ENCODE measurements around the gene DAPK2. TPM values are rescaled to one million over a fixed set of nuclear protein-coding genes. Genes with fewer than 3 reads are reported as not detected.

DAPK2 gene
- total RNA-seq, 1 donor from 2014 or later: 9.7 TPM

DNA sequence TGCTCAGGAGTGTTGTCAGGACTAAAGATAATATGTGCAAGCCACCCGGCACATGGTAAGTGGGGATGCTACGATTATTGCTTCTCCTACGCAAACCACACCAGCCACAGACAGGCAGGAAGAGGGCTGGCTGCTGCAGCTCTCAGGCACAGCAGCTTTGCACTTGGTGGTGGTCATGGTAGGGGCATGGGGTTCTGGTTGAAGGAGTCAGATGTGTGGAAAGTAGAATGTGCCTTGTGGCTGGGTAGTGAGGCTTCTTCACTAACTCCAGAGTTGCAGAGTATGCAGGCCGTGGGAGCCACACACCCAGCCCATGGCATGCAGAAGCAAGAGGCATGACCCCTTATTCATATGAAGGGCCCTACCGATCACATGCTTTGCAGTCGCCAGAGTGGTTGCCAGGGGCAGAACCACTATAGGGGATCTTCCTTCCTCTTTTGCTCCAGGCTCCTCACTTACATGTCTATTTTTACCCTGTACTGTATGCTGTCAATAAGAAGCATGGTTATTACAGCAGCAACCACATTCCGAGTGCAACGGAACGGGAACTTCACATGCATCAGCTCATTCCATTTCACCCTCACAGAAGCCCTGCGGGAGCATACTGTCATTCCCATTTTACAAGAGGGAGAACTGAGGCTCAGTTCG, 153.4 kb downstream of the DAPK2 start:
- no peak for DNase-seq

DNA sequence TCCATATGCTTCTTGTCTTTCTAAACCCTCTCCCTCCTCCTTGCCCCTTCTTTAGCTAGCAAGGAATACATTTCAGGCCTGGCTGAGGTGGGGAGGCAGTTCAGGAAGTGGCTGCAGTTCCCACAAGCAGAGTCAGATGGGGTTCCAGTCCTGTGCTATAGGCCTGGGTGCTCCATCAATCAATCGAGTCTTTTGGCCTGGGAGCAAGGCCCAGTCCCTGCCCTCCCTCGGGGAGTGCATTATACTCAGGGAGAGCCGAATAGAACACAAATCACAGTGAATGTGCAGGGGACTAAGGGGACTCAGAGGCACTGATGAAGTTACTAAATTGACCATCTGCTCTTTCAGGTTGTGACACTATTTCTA, 154.5 kb downstream of the DAPK2 start:
- no peak for DNase-seq

DNA sequence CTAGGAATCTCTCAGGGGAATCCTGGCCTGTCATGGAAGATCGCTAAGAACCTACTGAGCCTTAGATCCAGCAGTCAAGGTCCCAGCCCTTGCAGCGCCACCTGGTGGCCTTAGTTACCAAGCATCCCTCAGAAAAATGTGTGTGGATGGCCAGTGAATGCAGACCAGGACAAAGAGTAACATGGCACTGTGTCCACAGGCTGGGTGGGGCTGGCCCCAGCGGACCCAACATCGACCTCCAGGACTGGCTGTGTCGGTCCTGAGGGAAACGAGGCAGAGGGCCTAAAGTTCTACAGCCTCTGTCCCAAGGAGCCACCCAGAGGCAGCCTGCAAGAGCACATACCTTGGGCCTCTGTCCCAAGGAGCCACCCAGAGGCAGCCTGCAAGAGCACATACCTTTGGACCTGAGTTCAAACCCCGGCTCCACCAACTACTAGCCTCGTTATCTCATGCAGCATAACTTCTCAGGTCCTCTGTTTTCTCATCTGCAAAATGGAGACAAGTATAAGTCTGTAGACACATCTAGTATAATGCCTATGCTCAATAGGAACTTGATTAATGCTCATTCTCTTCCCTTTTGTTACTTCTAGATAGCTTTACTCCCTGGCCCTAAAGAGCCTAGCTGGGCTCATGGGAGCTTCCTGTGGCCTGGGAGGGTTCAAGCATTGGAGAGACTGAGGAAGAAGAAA, 155.1 kb downstream of the DAPK2 start:
- DNase-seq: peak; percentile 39

DNA sequence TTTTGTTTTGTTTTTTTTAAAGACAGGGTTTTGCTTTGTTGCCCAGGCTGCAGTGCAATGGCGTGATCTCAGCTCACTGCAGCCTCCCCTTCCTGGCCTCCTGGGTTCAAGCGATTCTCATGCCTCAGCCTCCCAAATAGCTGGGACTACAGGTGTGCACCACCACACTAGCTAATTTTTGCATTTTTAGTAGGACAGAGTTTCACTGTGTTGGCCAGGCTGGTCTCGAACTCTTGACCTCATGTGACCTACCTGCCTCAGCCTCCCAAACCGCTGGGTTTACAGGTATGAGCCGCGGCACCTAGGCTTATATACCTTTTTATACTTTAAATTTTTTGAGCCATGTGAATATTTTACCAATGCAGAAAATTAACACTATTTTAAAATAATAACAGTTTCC, 155.7 kb downstream of the DAPK2 start:
- no peak for DNase-seq

DNA sequence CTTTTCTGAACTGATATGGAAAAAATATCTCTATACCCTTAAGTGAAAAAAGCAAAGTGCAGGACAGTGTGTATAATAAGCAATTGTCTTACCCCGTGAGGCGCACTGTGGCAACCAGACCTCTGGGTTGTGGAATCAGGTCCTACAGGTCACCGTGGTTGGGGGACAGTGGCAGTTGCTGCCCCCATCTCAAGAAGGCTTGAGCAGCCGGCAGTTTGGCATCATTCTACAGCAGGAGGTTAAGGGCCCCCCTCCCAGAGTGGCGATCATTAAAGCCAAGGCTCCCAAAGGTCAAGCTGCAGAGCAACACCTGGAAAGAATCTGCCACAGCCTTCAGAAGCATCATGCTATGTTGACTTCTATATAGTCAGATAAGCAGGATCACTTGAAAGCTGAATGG, 156.5 kb downstream of the DAPK2 start:
- no peak for DNase-seq

DNA sequence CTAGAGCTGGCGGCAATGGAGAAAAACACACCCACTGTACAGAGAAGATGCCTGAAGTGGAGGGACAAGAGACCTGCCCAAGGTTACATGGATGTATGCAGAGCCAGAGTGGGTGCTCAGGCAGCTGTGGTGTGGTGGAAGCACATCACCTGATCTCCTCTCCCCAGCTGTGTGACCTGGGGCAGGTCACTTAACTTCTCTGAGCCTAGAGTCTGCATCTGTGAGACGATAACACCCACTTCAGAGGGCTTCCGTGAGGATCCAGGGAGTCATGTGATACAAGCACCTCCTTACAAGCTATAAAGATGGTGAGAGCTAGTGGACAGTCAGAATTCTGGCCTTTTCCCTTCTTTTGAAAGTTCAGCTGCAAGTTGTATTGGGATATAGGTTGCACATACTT, 157.5 kb downstream of the DAPK2 start:
- DNase-seq: no peak

DNA sequence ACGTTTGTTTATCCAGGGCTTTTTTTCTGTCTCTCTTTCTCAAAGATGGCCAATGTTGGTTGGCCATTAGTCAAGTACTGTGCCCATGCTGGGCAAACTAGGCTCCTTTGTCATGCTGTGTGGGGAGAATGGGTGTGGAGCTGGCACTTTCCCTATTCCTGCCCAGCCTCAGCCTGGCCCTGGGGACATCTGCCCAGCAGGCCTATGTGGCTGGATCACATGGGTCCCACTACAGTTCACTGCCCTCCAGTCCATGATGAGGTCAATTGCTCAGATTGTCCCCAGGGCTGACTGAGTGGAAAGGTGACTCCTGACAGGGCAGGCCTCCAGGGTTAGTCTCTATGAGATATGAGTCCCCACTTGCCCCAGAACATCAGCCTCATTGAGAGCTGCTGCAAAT, 158.1 kb downstream of the DAPK2 start:
- no peak for DNase-seq

DNA sequence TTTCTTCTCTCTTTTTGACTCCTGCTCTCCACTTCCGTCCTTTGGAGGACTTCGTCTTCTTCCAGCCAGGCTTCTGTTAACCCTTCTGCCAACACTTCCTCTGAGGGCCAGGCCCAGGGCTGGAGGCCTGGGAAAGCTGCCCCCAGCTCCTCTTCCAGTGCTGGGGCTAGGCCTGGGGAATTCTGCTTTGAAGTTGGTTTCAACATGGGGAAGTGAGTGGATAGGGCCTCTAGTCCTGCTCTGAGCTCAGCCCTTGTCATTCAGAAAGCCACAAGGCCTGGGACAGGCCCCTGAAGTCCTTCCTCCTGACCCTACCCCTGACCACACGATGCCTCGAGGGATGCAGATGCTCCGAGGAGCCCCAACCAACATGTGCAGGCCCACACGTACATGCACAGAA, 158.7 kb downstream of the DAPK2 start:
- DNase-seq: no peak

DNA sequence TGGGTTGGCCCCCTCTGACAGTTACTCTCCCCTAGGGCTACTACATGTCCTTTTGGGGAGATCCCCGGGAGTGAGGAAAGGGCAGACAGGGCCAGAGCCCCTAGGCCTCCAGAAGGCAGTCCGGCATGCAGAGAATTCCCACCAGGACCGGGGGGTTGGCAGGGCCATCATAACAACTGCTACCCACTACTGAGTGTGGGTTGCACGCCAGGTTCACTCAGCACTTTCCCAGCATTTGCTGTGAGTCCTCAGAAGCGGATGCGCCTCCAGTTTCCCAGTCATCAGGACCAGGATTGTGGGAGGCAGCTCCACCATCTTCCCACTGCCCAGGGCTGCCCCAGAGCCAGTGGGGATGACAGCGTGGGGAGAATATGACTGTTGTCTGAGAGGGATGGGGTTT, 161.3 kb downstream of the DAPK2 start:
- no peak for DNase-seq

DNA sequence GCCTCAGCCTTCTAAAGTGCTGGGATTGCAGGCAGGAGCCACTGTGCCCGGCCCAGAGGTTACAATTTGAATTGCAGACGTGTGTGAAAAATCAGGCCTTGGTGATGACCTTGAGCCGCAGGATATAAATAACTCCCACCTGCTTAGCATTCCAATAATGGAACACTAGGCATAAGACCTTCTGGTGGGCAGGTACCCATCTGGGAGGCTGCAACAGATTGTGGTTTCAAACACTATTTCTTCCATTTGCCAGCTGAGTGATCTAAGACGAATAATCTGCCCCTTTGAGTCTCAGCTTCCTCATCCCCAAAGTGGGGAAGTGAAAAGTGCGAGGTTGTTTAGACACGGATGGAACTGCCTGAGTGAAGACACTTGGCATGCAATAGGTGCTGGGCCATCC, 164.9 kb downstream of the DAPK2 start:
- DNase-seq: no peak

DNA sequence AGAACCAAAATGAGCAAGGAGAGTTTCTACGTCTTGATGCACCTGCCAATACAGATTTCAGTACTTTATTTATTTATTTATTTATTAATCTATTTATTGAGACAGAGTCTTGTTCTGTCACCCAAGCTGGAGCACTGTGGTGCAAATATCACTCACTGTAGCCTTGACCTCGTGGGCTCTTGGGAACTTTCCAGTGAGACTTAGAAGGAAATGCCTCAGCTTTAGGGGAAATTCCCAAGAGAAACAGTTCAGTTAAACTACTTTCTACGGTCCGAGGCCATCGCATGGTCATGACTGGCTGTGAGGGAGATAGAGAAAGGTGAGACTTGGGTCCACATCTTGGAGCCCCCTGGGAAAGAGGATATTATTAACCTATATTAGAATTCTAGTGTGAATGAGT, 165.5 kb downstream of the DAPK2 start:
- DNase-seq: no peak

DNA sequence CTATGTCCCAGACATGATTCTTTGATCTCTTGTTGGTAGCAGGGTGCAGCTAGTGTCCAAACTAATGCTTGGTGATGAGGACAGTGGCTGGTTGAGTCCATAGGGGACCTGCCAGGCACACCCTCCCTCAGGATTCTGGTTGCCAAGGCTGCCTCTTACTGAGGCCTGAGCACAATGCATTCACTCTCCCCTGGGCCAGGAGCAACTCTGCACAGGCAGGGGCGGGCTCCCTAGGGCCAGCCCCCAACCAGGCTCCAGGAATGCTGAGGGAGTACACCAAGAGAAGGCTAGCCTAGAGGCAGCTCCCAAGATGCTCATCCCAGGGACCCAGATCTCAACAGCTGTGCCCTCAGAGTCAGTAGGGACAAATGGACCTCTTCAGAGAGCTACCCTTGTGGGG, 166.3 kb downstream of the DAPK2 start:
- DNase-seq: no peak

DNA sequence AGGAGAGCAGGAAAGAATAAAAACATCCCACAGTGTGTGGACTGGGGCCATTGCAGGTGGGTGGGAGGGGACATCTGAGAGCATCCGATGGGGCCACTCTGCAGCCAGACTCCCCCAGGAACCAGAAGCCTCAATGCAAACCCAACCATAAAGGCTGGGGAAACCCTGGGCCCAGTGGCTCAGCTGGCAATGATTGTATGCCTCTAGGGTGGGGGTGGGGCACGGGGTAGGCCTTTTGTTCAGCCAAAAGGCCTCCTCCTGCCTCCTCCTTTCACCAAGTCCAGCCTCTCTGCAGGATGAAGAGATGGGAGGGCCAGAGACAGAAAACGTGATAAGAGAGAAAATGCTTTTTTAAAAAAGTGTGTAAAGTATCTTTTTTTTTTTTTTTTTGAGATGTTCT, 167.1 kb downstream of the DAPK2 start:
- no peak for DNase-seq

DNA sequence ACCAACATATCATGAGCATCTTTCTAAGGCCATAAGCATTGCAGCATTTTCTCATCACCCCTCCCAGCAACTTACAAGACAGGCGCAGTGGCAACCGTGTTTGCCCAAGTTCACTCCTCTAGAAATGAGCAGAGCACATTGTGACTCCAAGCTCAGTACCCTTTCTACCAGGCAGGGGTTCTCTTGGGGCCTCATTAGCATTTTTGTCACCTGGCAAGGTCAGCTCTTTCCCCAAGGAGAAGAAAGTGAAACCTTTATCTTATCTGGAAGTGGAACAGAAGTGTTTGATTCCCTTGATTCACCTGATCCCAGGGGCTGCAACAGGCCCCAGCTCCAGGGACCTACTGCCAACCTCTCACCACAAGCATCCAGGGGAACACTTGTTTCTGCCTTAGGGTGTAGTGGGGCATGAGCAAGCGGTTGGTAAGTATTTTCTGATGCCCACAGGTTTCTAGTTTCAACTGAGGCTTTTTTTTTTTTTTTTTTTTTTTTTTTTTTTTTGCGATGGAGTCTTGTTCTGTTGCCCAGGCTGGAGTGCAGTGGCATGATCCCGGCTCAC, 168.5 kb downstream of the DAPK2 start:
- no peak for DNase-seq

DNA sequence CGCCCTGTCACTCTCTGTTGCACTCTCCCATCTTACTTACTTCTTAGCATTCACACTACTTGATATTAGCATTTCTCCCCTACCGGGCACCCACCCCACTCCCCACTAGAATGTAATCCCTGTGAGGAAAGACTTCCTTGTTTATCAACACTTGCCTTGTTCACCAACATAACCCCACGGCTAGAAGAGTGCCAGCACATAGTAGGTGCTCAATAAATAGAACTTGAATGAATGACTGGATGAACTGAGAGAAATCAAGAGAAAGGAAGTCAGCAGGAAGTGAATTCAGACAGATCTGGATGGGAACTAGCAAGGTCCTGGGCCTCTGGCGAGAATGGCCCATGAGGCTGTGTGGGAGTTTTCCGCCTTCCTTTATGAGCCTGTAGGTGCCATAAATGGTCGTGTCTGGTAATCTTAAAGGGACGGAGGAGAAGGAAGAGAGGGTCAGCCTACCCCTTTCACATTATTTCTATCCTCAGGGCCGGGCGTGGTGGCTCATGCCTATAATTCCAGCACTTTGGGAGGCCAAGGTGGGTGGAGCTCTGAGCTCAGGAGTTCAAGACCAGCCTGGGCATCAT, 170.1 kb downstream of the DAPK2 start:
- DNase-seq: no peak

DNA sequence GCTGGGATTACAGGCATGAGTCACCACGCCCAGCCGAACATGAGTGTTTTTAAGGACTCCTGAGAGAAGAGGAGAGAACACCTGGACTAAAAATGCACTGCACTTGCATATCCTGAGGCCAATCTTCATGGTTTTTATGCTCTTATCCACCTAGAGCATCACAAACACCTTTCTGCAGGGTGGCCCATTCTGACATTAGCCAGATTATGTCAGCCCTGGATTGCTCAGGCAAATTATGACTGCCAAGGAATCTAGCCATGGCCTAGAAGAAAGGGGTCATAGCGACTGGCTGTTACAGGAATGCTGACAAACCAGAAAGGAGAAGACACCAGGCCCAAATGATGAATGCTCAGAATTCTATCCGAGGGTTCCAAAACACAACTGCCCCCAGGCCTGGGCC, 171.7 kb downstream of the DAPK2 start:
- DNase-seq: no peak

DNA sequence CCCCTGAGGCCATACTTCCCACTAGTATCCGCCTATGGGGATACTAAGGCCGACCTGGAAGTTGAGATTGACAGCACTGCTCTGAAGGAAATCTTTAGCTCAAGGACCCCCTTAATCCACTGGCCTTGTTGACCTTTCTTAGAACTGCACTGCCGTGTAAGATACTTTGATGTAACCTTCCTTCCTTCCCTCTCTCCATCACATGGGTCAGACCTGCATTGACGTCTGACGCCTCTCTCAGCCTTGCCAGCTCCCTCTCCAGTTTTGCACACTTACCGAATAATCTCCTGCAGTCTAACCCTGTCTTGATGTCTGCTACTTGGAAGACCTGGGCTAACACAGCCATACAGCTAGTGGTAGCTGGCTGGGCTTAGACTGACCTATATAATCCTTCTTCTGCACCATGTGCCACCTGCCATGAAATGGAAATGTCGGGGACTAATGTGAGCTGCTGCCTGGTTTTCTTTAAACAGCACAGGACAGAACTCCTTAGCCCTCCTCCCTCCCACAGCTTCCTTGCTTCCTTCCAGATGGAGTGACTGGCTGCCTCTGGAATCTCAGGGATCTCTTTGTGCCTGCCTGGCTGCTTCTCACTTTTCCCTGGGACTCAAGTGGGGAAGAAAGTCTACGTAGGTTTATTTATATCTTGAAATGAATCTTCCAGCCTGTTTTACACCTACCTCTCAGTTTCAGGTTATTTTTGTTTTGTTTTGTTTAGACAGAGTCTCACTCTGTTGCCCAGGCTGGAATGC, 173.3 kb downstream of the DAPK2 start:
- DNase-seq: no peak

DNA sequence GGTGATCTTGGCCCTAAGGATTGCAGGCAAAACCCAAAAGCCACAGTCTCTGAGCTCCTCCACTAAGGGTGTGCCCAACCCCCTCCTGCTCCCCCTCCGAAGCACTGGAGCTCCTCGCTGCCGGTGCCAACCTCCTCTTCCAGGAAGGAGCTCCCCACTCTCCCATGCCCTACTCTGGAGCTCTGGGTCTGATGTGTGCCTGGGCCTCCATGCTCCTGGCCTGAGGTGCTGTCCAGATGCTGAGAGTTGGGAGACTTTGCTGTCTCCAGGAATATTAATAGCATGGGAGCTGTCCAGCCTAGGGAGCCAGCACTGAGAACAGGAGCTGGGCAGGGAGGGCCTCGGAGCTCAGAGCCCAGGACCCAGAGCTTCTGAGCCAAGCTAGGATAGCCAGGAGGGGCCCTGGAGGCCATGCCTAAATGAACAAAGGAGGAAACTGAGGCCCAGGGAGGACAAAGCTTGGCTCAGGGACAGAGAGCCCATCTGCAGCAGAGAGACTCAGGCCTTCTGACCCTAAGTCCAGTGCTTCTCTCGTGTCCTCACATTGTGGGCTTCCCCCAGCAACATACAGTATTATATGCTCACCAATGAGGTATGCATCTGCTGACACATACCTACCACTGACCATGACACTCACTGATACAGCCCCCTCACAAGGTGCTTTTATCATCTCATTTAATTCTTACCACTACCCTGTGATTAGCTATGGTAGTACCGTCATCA, 175.6 kb downstream of the DAPK2 start:
- DNase-seq: peak; percentile 31

DNA sequence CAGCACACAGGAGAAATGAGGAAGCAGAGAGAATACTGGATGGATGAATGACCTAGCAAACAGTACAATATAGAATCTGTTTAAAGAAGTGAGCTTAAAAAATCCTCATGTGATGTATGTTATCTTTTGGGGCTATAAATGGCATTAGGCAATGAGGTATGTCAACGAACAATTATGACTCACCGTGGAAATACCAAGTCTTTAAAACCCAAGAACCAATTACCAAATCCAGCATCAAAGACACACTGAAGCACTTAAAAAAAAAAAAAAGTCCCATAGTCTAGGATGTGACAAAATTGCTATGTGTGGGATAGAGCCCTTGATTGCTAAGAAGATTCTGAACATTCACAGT, 176.3 kb downstream of the DAPK2 start:
- DNase-seq: no peak

DNA sequence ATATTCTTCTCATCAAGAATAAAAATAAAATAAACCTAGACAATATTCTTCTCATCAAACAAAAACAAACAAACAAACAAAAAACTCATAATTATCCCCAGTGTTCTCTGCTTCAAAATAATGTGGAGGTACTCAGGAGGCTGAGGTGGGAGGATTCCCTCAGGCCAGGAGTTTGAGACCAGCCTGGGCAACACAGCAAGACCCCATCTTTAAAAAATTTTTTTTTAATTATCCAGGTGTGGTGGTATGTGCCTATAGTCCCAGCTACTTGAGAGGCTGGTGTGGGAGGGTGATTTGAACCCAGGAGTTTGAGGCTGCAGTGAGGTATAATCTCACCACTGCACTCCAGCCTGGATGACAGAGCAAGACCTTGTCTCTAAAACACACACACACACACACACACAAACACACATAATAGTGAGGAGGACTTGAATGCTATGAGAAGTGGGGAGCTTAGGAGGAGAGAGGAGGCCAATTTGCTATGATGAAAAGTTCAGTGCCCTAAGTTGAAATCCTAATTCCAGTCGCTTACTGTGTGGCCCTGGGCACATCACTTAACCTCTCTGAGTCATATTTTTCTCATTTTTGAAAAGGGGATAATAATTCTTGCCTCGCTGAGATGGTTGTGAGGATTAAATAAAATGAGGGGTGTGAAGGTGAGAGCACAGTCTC, 176.8 kb downstream of the DAPK2 start:
- no peak for DNase-seq

DNA sequence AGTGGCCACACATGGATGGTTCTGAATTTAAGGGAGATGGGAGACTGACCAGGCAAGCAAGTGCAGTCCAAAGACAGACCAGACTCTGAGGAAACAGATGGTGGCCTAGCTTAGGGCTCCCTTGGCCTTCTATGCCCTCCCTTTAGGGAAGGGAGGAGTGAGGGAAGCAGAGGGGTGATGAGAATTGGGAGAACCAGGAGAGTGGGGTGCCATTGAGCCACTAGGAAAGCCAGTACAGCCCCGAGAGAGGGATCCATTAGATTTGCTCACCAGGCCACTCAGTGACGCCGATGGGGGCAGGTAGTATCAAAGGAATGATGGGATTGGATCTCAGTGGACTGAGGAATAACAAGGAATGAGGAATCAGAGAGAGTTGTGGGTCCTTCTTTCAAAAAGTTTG, 182.1 kb downstream of the DAPK2 start:
- no peak for DNase-seq

DNA sequence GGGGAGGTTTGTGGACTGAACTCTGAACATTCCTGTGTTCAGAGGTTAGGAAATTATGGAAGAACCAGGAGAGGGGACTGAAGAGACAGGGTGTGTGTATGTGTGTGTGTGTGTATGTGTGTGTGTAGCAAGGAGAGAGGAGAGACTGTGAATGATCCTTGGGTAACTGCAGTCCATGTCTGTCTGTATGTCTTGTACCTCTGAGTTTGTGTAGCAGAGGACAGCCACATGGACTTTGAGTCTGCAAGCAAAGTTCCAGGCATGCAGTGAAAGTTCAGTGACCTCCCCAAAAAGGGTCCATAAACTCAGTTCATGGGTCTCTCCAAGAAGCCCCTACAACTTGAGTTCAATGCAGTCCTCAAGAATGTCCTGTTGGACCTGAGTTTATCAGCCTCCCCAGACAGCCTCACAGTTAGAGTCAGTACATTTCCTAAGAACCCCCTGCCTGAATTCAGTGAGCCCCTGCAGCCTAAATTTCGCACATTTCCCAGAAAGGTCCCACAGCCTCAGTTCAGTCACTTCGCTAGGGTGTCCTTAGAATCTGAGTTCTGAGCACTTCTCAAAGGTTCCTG, 184.3 kb downstream of the DAPK2 start:
- DNase-seq: no peak
